NCI-H2196 treated with DMSO at 0.1 percent for 48 hours (cell line): Measurements from ENCODE around the gene TRIM27.
"Not testable (repeated sequence)": the region's sequence is repeated elsewhere in the genome, so short reads cannot be mapped to it uniquely, and the experiment has no call there.

Source experiments
- DNase-seq: peaks from one replicate; lab custom pipeline; 2025; ENCODE audit not compliant: unreplicated experiment; lab: John Stamatoyannopoulos, UW

The TRIM27 gene

DNA sequence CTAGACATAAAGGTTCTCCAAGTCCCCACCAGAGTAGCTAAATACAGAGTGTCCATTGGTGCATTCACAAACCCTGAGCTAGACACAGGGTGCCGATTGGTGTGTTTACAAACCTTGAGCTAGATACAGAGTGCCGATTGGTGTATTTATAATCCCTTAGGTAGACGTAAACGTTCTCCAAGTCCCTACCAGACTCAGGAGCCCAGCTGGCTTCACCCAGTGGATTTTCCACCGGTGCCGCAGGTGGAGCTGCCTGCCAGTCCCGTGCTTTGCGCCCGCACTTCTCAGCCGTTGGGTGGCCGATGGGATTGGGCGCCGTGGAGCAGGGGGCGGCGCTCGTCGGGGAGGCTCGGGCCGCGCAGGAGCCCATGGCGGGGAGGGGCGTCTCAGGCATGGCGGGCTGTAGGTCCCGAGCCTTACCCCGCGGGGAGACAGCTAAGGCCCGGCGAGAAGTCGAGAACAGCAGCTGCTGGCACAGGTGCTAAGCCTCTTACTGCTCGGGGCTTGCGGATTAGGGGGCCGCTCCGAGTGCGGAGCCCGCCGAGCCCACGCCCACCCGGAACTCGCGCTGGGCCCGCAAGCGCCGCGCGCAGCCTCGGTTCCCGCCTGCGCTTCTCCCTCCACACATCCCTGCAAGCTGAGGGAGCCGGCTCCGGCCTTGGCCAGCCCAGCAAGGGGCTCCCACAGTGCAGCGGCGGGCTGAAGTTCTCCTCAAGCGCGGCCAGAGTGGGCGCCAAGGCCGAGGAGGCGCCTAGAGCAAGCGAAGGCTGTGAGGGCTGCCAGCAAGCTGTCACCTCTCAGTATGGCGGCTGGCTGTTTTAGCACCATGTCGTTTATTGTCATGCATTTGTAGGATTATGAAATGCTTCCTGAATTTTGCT is 57.3 kb downstream of the TRIM27 start:
- DNase-seq: peak; percentile 52

DNA sequence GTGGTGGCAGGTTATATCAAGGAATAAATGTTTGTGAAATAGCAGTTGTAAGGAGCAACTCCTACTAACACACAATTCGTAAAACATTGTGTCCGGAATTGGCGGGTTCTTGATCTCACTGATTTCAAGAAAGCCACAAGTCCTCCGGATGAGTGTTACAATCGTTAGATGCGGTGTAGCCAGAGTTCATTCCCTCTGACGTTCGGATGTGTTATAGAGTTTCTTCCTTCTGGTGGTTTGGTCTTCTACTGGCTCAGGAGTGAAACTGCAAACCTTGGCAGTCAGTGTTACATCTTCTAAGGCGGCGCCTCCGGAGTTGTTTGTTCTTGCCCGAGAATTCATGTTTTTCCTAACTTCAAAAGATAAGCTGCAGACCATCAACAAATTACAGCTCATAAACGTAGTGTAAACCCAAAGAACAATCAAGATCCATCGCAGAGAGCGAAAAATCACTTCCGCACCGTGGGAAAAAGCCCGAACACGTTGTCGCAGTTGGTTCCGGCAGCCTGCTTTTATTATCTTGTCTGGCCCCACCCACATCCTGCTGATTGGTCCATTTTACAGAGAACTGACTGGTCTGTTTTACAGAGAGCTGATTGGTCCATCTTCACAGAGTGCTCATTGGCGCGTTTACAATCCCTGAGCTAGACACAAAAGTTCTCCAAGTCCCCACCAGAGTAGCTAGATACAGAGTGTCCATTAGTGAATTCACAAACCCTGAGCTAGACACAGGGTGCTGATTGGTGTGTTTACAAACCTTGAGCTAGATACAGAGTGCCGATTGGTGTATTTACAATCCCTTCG is 58.2 kb downstream of the TRIM27 start:
- peak; percentile 37 for DNase-seq

DNA sequence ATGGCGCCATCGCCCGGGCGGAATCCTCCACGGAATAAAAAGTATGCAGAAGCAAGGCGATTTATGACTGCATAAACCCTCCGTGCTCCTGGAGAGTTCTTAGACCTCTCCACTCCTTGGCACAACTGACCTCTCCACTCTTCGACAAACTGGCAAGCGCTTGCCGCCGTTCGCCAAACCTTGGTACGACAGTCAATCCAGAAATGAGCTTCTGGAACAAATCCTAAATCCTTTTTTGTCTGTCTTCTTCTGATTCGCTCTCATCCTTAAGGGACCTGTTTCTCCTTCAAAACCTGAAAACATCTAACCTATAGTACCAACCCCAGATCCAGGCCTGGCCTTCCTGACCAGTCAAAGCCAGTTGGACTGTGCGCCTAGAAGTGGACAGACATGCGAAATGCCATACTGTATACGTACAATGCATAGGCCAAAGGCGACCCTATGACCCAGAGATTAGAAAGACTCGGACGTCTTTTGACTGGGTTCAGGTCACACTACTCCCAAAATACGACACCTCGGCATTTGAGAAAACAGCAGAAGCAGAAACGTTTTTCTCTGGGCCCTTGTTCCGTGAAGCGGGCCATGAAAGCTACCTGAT is 59.4 kb downstream of the TRIM27 start:
- DNase-seq: no peak

DNA sequence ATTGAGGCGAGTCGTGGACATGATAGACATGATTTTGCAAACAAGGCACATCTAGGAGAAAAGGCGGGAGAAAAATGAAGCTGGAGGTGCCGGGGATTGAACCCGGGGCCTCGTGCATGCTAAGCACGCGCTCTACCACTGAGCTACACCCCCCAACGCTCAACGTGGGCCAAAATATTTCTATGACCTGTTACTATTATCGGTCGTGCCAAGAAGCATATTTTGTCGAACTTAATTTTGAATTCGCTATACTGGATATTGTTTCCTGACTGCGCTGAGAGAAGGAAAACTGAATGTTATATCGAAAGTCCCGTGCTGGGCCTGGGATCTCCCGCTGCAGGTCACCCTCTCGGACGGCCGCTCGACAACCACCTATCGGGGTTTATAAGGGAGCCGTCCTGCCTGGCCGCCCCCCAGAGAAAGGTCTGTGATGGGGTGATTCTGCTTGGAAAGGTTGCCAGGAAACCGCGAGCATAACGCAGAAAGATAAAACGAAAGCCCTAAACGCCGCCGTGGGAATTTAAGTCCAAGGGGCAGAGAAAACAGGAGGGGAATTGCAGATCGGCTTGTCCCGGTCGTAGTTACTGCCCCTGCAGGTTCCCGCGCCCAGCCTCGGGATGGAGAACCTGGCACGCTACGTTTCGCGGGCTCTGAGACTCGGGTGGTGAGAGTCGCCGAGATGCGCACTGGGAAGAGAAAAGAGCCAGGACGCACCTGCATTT is 60.0 kb downstream of the TRIM27 start:
- peak; percentile 60 for DNase-seq

DNA sequence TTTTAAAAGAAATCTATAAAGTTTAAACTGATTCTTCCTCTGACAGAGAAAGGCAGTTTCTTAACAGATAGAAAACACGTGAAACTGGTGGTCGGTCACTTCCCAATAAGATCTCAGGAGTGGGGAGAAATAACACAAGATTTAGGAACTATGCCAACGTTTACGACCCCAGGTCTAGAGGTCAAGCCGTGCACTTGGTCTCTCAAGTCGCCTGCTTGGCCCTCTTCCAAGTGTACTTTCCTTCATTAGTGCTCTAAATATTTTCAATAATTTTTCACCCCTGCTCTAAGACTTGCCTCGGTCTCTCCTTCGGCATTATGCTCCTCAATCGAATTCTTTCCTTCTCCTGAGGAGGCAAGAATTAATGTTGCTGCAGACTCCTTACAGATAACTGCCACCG is 61.7 kb downstream of the TRIM27 start:
- no peak for DNase-seq

DNA sequence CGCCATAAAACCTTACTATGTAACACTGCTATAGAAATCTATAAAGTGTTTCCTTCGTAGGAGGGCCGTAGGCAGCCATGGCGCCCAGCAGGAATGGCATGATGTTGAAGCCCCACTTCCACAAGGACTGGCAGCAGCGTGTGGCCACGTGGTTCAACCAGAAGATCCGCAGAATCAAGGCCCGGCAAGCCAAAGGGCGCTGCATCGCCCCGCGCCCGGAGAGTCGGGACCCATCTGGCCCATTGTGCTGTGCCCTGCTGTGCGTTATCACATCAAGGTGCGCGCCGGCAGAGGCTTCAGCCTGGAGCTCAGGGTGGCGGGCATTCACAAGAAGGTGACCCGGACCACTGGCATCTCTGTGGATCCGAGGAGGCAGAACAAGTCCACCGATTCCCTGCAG is 62.4 kb downstream of the TRIM27 start:
- DNase-seq: no peak

DNA sequence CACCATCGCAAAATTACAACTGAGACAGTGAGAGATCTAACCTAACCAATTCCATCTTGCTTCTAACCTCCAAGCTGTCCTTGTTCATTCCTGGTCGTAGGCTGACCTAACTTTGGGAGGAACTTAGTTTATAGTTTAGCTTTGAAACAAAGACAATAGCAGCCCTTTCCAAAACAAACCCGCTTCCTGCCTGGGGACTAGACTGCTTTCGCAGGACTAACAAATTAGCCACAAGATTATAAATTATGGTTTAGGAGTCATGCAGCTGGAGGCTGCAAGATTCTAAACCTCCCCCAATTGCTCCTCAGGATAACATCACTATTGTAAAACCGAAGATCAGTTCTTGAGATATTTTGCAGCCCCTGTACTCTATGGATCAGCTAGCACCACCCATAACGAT is 63.2 kb downstream of the TRIM27 start:
- no peak for DNase-seq

DNA sequence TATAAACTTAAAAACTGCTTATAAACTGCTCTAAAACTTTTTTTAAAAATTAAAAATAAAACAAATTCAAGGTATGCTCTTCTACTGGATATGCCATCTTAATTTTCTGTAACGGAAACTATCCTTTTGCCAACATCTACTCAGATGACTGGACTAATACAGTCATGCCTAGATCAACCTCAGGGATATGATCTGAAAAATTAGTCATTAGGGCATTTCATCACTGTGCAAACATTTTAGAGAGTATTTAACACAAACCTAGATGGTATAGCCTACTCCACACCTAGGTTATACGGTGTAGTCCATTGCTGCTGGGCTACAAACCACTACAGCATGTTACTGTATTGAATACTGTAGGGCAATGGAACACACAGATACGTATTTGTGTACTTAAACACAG is 64.8 kb downstream of the TRIM27 start:
- no peak for DNase-seq

DNA sequence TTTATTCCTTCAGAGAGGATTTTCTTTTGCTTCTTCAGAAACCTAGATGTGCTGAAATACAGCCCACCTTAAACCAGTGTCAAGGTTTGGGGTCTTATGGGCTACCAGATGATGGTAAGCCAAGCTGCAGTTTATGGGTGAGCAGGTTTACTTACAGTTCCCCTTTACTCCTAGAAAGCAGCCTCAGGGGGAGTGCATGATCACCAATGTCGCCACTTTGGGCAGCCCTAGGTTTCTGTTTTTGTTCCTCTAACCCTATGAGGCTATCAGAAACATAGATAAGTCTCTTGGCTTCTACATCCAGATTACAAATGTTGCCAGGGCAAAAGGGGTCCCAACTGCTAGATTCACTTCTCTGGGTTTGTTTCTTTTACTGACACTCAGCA is 67.2 kb downstream of the TRIM27 start:
- DNase-seq: no peak

DNA sequence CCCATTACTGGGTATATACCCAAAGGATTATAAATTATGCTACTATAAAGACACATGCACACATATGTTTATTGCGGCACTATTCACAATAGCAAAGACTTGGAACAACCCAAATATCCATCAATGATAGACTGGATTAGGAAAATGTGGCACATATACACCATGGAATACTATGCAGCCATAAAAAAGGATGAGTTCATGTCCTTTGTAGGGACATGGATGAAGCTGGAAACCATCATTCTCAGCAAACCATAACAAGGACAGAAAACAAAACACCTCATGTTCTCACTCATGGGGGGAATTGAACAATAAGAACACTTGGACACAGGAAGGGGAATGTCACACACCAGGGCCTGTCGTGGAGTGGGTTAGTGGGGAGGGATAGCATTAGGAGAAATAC is 69.4 kb downstream of the TRIM27 start:
- DNase-seq: not testable (repeated sequence)
